Neural crest cell (in vitro differentiated cells): Measurements from ENCODE around the gene PPBP. TPM values are rescaled to one million over a fixed set of nuclear protein-coding genes. Genes with fewer than 3 reads are reported as not detected.

Experiments used
- DNase-seq: peaks from one replicate; pipeline ENCODE4 v3.0.0; 2021; ENCODE audit warnings: low read depth, mixed read lengths, low spot score
- H3K27ac Mint-ChIP-seq: one replicate; pipeline ENCODE4 v1.8.0; 2021; ENCODE audit warnings: mild to moderate bottlenecking, mixed read lengths; ENCODE audit not compliant: unreplicated experiment
- H3K27me3 Mint-ChIP-seq: 2 replicates; pipeline ENCODE4 v1.8.0; 2021; ENCODE audit warnings: low read depth, mild to moderate bottlenecking, mixed read lengths
- H3K36me3 Mint-ChIP-seq: 2 replicates; pipeline ENCODE4 v1.8.0; 2021; ENCODE audit warnings: low read depth, mild to moderate bottlenecking, mixed read lengths
- H3K4me1 Mint-ChIP-seq: 2 replicates; pipeline ENCODE4 v1.8.0; 2021; ENCODE audit warnings: mixed read lengths
- H3K4me3 Mint-ChIP-seq: one replicate; pipeline ENCODE4 v1.8.0; 2021; ENCODE audit warnings: mild to moderate bottlenecking, mixed read lengths
- H3K9me3 Mint-ChIP-seq: 2 replicates; pipeline ENCODE4 v1.8.0; 2021; ENCODE audit warnings: mixed read lengths
- long read RNA-seq: library from polyadenylated mRNA; unstranded; transcript quantifications from one replicate; pipeline ENCODE4 v2.0.0, GENCODE V29; 2020
- total RNA-seq: library from RNA; stranded (reverse); gene quantifications from 2 replicates; pipeline ENCODE4 v1.2.1, GENCODE V29; 2021
- TF ChIP-seq, protein P1 (sequence below): fragments of 200-600 bp; sonication (generic); conservative IDR thresholded peaks from 2 replicates; pipeline ENCODE4 v1.5.0; 2021; ENCODE audit warnings: antibody characterized with exemption, mild to moderate bottlenecking

Gene PPBP, protein sequence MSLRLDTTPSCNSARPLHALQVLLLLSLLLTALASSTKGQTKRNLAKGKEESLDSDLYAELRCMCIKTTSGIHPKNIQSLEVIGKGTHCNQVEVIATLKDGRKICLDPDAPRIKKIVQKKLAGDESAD
- not detected in 2 replicates for total RNA-seq
- long read RNA-seq = 0 reads

DNA sequence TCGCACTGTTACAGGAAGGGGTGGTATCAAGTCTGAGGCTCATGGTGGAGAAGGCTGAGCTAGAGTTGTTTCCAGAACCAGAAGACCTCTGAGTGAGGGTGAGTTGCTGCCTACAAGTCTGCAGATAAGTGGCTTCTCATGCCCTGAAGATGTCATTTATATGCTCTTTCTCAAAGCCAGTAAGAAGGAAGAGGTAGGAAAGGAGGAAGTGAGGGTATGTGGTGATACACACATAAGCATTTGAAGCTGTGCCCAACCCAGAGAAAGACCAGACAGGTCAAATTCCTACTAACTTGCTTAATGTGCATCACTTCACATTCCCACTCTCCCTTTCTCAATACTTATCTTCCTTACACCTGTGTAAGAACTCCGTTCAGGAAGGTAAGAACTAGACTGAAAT, at the start of gene PPBP:
PPBP (minus strand) TSS at position 130 of the 400 bp plus-strand sequence; CDS start at position 43, 87 bp downstream.
- Mint-ChIP-seq H3K27ac (no peak within 1 kb of the TSS), H3K4me3 (no peak within 1 kb of the TSS), H3K9me3 (no peaks in the 10 kb centered on the region), H3K27me3 (peaks cover 10% of the 10 kb centered on the region), H3K36me3 (no peaks in the 10 kb centered on the region), H3K4me1 (no peaks in the 10 kb centered on the region)
- TF ChIP-seq, protein P1, sequence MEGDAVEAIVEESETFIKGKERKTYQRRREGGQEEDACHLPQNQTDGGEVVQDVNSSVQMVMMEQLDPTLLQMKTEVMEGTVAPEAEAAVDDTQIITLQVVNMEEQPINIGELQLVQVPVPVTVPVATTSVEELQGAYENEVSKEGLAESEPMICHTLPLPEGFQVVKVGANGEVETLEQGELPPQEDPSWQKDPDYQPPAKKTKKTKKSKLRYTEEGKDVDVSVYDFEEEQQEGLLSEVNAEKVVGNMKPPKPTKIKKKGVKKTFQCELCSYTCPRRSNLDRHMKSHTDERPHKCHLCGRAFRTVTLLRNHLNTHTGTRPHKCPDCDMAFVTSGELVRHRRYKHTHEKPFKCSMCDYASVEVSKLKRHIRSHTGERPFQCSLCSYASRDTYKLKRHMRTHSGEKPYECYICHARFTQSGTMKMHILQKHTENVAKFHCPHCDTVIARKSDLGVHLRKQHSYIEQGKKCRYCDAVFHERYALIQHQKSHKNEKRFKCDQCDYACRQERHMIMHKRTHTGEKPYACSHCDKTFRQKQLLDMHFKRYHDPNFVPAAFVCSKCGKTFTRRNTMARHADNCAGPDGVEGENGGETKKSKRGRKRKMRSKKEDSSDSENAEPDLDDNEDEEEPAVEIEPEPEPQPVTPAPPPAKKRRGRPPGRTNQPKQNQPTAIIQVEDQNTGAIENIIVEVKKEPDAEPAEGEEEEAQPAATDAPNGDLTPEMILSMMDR = no peak
- no peak for DNase-seq

DNA sequence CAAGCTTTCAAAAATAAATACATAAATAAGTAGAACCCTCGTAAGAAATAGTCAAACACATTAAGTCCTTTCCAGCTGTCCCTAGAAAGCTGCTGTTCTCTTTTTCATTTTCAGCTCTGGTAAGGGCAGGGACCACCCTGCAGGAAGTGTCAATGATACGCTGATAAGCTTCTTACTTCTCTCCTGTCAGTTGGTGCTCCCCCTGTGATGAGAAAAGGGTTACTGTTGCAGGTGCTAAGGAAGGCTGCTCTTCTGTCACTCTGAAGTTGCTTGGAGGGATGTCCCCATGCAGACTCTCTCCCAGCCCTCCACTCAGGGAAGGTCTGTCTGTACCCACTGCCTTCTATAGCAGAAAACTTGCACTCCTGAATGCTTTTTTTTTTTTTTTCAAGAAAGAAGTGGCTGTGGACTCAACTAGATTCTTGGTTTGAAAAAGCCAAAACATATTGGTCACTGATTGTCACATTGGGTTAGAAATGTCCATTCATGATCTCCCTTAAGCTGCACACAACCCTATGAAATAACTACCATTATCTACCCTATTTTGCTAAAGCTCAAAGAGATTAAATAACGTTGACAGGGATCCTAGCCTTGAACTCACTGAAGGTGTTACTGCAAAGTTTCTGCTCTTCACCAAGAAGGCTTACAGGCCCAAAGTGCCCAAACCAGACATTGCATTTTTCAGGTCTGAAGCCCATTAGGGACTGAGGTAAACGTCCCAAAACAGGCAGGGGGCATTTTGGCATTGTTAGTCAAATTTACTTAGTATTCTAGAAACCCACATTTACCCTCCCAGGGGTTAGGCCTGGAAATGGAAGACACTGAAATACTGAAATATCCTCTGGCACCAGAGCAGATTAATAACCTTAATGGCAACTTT, 49.3 kb upstream of the PPBP start:
- Mint-ChIP-seq H3K27ac (no peak overlapping the region), H3K4me3 (peak overlapping the region; percentile 91), H3K27me3 (peaks cover 49% of the 10 kb centered on the region), H3K9me3 (no peaks in the 10 kb centered on the region), H3K4me1 (peaks cover 16% of the 10 kb centered on the region), H3K36me3 (no peaks in the 10 kb centered on the region)
- DNase-seq = no peak
- TF ChIP-seq, protein P1 = no peak

DNA sequence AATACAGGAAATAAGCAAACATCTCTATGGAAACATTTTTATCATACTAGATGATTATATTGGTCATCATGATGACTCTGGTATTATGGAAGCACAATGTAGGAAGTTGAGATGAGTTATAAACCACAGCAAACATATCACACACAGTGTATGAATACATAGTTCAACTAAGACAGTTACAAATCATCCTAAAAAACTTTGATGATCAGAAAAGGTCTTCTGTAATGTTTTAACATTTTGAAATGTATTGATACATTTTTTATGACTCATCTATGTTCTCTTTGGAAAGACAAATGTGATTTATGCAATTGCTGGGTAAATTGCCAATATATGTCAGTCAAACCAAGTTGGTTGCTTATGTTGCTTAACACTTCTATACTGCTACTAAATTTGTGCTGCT, 45.7 kb upstream of the PPBP start:
- Mint-ChIP-seq H3K4me3 (no peak overlapping the region), H3K27me3 (peaks cover 23% of the 10 kb centered on the region), H3K27ac (no peak overlapping the region), H3K9me3 (no peaks in the 10 kb centered on the region), H3K36me3 (no peaks in the 10 kb centered on the region), H3K4me1 (peaks cover 8% of the 10 kb centered on the region)
- TF ChIP-seq, protein P1 = no peak
- no peak for DNase-seq

DNA sequence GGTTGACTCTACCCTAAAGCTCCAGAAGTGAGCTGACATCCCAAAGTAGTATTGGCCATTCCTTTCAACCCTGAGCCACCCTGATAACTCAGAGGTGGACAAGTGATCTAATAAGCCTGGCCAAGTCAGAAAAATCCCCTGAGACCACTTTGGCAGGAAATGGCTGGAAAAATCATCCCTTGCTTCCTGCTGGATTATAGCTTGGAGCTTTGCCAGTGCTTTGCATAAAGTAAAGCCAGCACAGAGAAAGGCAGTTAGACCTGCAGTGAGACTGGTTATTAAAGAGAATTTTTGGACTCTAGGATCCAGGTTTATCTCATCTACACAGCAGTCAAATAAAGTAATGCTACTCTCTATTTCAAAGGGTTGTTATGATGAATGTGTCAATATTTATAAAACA, 44.1 kb upstream of the PPBP start:
- Mint-ChIP-seq H3K27me3 (peaks cover 12% of the 10 kb centered on the region), H3K9me3 (no peaks in the 10 kb centered on the region), H3K4me1 (no peaks in the 10 kb centered on the region), H3K36me3 (no peaks in the 10 kb centered on the region), H3K4me3 (no peak overlapping the region), H3K27ac (no peak overlapping the region)
- no peak for DNase-seq
- TF ChIP-seq, protein P1 = no peak

DNA sequence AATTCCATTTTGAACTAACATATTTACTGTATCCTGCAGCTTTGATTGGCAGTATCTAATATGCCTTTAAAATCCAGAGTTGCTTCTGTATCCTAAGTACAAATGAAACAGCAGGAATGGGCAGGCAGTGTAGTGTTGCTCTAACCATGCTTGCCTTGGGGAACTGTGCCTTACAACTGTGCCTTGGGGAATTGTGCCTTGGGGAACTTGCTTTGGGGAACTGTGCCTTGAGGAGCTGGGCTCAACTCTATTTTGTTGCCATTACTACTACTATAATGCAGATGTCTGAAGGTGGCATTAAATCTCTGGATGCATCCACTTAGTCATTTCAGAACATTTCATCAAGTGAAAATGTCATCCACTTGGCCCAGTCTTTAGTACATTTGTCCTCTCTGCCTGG, 43.6 kb upstream of the PPBP start:
- TF ChIP-seq, protein P1 = no peak
- Mint-ChIP-seq H3K36me3 (no peaks in the 10 kb centered on the region), H3K4me3 (no peak overlapping the region), H3K4me1 (no peaks in the 10 kb centered on the region), H3K27ac (no peak overlapping the region), H3K9me3 (no peaks in the 10 kb centered on the region), H3K27me3 (peaks cover 11% of the 10 kb centered on the region)
- DNase-seq = no peak
